ENCODE measurements around the gene SLC8A3. TPM values are rescaled to one million over a fixed set of nuclear protein-coding genes. Genes with fewer than 3 reads are reported as not detected.
A peak's percentile ranks its signal among the peaks of the same experiment; 100 is the strongest.

Gene SLC8A3
- total and polyA plus RNA-seq, 2 of the 13 experiments (the other 11 are each of a cell fraction or from before 2014, with no cell fraction given), result 0.01 to 0.02 TPM

DNA sequence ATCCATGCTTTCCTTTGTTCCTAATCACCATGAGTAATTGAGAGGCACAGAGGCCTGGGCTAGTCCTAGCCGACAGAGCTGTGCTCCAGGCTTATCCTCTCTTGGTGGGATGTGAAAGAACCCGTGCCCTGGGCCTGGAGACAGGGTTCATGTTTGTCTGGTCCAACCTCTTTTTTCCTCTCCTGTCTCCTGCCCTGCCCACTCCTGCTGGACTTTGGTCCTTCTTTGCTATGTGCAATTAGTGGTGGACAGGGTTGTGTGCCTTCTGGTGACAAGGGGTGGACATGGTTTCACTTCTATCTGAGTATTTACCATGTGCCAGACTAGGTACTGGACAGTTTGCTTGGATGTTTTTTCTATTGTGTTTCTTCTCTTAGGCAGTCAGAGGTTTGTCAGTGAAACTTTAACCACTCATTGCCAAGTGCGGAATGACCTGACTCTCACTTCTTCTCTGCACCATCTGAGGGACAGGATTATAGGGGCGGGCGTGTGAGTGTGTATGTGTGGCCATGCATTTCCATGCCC is 183.4 kb downstream of the SLC8A3 start:
- DNase-seq (ENCODE audit: low spot score) (peak; percentile 98), FAIRE-seq (peak; percentile 100), ATAC-seq (peak; percentile 97)
- CTCF ChIA-PET (ENCODE audit: low intra/inter-chr PET ratio, low total read pairs), result no interaction called here
- Histone ChIP-seq H2AFZ (ENCODE audit: low read length) (no peak overlapping the region), H4K20me1 (ENCODE audit: insufficient read depth, low read length) (no peaks in the 10 kb centered on the region), H3K27me3 (ENCODE audit: control insufficient read depth in 1 of 2, insufficient read depth in 2 of 2, low read length in 2 of 2) (no peaks in the 10 kb centered on the region), H3K4me3 (replicated peaks in 1 of 3; ENCODE audit: insufficient read depth in 1 of 3, low read depth in 2 of 3, low read length in 3 of 3) (peak overlapping the region in 1 of 3 experiments; percentile 42; a peak in 2 of 6 replicates), H3K79me2 (ENCODE audit: insufficient read depth, low read length) (no peaks in the 10 kb centered on the region), H3K9ac (ENCODE audit: insufficient read depth, low read depth, low read length) (peak overlapping the region; percentile 18; the same call in 1 of the 2 replicates), H3K36me3 (replicated peaks in 1 of 2; ENCODE audit: control insufficient read depth in 1 of 2, insufficient read depth in 2 of 2, low read length in 2 of 2) (peaks cover 4 to 5% of the 10 kb centered on the region in 2 experiments; a peak in 4 of 5 replicates), H3K27ac (ENCODE audit: extremely low read length, insufficient read depth, low read length) (peak overlapping the region; percentile 62), H3K9me3 (ENCODE audit: low read length) (no peaks in the 10 kb centered on the region), H3K4me2 (ENCODE audit: low read depth, low read length) (peak overlapping the region; percentile 57), H3K4me1 (ENCODE audit: insufficient read depth, low read length) (peaks cover 77% of the 10 kb centered on the region)
- WGBS (ENCODE audit: low lambda C conversion rate), result 9% methylated on average over 5 of the region's 5 CpGs
- BruUV-seq (replicated peaks), result no TSS peak
- in situ Hi-C loops (cut with HindIII; ENCODE audit: extremely low pct_ligation_motif_present, low pct_unique_long_range_greater_than_20kb) (loop anchor here (25.0 kb wide), 1 partner anchor 418 kb away; no protein-coding TSS in a partner anchor), intact Hi-C loops (cut with micrococcal nuclease; ENCODE audit: unreplicated experiment) (loop anchor here (5.0 kb wide), 1 partner anchor 63 kb away; no protein-coding TSS in a partner anchor)
- POLR2A ChIA-PET, result interaction anchor here (0.6 to 1.8 kb wide), 5 partner anchors 8 to 155 kb away, joined by 3 to 9 read pairs (median 7); partner anchors contain the start of gene SMOC1
- no peak for TF ChIP-seq U2AF2 (IDR thresholded peaks at IDR 0.05; ENCODE audit: low read depth, low read length)
- TF ChIP-seq MEF2D (CRISPR knock-in tag; IDR thresholded peaks at IDR 0.05), result peak; percentile 65; the same call in 1 of the 2 replicates
- no peak for TF ChIP-seq CBX2 (IDR thresholded peaks at IDR 0.05; ENCODE audit: low read depth, low read length)
- TF ChIP-seq CBX2 (CRISPR knock-in tag; IDR thresholded peaks at IDR 0.05; ENCODE audit: low read depth), result no peak
- peak; percentile 98 for TF ChIP-seq HNF4G (IDR thresholded peaks at IDR 0.05; ENCODE audit: borderline replicate concordance, low read depth, low read length)
- TF ChIP-seq HNF4G (CRISPR knock-in tag; IDR thresholded peaks at IDR 0.05; ENCODE audit: borderline replicate concordance, low read depth), result peak; percentile 96
- TF ChIP-seq, protein P1, sequence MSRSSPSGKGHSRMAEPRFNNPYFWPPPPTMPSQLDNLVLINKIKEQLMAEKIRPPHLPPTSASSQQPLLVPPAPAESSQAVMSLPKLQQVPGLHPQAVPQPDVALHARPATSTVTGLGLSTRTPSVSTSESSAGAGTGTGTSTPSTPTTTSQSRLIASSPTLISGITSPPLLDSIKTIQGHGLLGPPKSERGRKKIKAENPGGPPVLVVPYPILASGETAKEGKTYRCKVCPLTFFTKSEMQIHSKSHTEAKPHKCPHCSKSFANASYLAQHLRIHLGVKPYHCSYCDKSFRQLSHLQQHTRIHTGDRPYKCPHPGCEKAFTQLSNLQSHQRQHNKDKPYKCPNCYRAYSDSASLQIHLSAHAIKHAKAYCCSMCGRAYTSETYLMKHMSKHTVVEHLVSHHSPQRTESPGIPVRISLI (CRISPR knock-in tag; IDR thresholded peaks at IDR 0.05; ENCODE audit: borderline replicate concordance), result peak; percentile 90
- TF ChIP-seq BRCA1 (CRISPR knock-in tag; IDR thresholded peaks at IDR 0.05), result 0 out of 2 replicates have a peak, but pooled peaks have one; percentile 22
- peak; percentile 87 for TF ChIP-seq ZSCAN29 (CRISPR knock-in tag; conservative IDR thresholded peaks at IDR 0.05)
- TF ChIP-seq, protein P2, sequence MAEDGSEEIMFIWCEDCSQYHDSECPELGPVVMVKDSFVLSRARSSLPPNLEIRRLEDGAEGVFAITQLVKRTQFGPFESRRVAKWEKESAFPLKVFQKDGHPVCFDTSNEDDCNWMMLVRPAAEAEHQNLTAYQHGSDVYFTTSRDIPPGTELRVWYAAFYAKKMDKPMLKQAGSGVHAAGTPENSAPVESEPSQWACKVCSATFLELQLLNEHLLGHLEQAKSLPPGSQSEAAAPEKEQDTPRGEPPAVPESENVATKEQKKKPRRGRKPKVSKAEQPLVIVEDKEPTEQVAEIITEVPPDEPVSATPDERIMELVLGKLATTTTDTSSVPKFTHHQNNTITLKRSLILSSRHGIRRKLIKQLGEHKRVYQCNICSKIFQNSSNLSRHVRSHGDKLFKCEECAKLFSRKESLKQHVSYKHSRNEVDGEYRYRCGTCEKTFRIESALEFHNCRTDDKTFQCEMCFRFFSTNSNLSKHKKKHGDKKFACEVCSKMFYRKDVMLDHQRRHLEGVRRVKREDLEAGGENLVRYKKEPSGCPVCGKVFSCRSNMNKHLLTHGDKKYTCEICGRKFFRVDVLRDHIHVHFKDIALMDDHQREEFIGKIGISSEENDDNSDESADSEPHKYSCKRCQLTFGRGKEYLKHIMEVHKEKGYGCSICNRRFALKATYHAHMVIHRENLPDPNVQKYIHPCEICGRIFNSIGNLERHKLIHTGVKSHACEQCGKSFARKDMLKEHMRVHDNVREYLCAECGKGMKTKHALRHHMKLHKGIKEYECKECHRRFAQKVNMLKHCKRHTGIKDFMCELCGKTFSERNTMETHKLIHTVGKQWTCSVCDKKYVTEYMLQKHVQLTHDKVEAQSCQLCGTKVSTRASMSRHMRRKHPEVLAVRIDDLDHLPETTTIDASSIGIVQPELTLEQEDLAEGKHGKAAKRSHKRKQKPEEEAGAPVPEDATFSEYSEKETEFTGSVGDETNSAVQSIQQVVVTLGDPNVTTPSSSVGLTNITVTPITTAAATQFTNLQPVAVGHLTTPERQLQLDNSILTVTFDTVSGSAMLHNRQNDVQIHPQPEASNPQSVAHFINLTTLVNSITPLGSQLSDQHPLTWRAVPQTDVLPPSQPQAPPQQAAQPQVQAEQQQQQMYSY (CRISPR knock-in tag; IDR thresholded peaks at IDR 0.05), result no peak
- no peak for TF ChIP-seq NKX3-1 (CRISPR knock-in tag; IDR thresholded peaks at IDR 0.05)
- TF ChIP-seq RBFOX2 (IDR thresholded peaks at IDR 0.05; ENCODE audit: low read depth, low read length), result no peak
- TF ChIP-seq, protein P3, sequence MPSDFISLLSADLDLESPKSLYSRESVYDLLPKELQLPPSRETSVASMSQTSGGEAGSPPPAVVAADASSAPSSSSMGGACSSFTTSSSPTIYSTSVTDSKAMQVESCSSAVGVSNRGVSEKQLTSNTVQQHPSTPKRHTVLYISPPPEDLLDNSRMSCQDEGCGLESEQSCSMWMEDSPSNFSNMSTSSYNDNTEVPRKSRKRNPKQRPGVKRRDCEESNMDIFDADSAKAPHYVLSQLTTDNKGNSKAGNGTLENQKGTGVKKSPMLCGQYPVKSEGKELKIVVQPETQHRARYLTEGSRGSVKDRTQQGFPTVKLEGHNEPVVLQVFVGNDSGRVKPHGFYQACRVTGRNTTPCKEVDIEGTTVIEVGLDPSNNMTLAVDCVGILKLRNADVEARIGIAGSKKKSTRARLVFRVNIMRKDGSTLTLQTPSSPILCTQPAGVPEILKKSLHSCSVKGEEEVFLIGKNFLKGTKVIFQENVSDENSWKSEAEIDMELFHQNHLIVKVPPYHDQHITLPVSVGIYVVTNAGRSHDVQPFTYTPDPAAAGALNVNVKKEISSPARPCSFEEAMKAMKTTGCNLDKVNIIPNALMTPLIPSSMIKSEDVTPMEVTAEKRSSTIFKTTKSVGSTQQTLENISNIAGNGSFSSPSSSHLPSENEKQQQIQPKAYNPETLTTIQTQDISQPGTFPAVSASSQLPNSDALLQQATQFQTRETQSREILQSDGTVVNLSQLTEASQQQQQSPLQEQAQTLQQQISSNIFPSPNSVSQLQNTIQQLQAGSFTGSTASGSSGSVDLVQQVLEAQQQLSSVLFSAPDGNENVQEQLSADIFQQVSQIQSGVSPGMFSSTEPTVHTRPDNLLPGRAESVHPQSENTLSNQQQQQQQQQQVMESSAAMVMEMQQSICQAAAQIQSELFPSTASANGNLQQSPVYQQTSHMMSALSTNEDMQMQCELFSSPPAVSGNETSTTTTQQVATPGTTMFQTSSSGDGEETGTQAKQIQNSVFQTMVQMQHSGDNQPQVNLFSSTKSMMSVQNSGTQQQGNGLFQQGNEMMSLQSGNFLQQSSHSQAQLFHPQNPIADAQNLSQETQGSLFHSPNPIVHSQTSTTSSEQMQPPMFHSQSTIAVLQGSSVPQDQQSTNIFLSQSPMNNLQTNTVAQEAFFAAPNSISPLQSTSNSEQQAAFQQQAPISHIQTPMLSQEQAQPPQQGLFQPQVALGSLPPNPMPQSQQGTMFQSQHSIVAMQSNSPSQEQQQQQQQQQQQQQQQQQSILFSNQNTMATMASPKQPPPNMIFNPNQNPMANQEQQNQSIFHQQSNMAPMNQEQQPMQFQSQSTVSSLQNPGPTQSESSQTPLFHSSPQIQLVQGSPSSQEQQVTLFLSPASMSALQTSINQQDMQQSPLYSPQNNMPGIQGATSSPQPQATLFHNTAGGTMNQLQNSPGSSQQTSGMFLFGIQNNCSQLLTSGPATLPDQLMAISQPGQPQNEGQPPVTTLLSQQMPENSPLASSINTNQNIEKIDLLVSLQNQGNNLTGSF (CRISPR knock-in tag; IDR thresholded peaks at IDR 0.05), result no peak
